SK-N-SH treated with all-trans-retinoic acid at 6 μM for 48 hours (cell line): Measurements from ENCODE around the gene GNG2.

Experiments
- ARNTL ChIP-seq: fragments of 450-650 bp; formaldehyde crosslinking; IDR thresholded peaks from 2 replicates; pipeline ENCODE4 v1.5.0; 2020; ENCODE audit warnings: low read depth, mild to moderate bottlenecking, moderate library complexity, borderline replicate concordance
- GLIS3 ChIP-seq: fragments of 250-450 bp; sonication (Bioruptor Pico); IDR thresholded peaks from 2 replicates; pipeline ENCODE4 v1.5.0; 2020; ENCODE audit warnings: mild to moderate bottlenecking, moderate library complexity
- PATZ1 ChIP-seq: fragments of 250-450 bp; sonication (Bioruptor Pico); IDR thresholded peaks from 2 replicates; pipeline ENCODE4 v1.8.0; 2020; ENCODE audit warnings: mild to moderate bottlenecking, moderate library complexity, borderline replicate concordance
- RARB ChIP-seq: fragments of 250-450 bp; sonication (Bioruptor Pico); IDR thresholded peaks from 2 replicates; pipeline ENCODE4 v1.8.0; 2021; ENCODE audit warnings: mild to moderate bottlenecking, moderate library complexity
- SNAI2 ChIP-seq: fragments of 250-450 bp; sonication (Bioruptor Pico); IDR thresholded peaks from 2 replicates; pipeline ENCODE4 v1.5.0; 2020; ENCODE audit warnings: mild to moderate bottlenecking, moderate library complexity
- ZC3H10 ChIP-seq: fragments of 250-450 bp; sonication (Bioruptor Pico); IDR thresholded peaks from 2 replicates; pipeline ENCODE4 v1.5.1; 2021; ENCODE audit warnings: mild to moderate bottlenecking, moderate library complexity
- ZFP30 ChIP-seq: fragments of 450-650 bp; formaldehyde crosslinking; IDR thresholded peaks from 2 replicates; pipeline ENCODE4 v1.5.0; 2022; ENCODE audit warnings: mild to moderate bottlenecking, moderate library complexity
- TF ChIP-seq, protein P1 (sequence below): fragments of 250-450 bp; sonication (Bioruptor Pico); IDR thresholded peaks from 2 replicates; pipeline ENCODE4 v1.5.1; 2020; ENCODE audit warnings: low read depth, mild to moderate bottlenecking, moderate library complexity

GRCh38 chr14:51957950-51958349 lies 97.5 kb downstream of the GNG2 start:
- TF ChIP-seq RARB (CRISPR knock-in tag) = no peak
- no peak for TF ChIP-seq ARNTL (CRISPR knock-in tag)
- TF ChIP-seq PATZ1 (CRISPR knock-in tag) = no peak
- no peak for TF ChIP-seq SNAI2 (CRISPR knock-in tag)
- TF ChIP-seq ZFP30 = no peak
- no peak for TF ChIP-seq GLIS3
- TF ChIP-seq, protein P1, sequence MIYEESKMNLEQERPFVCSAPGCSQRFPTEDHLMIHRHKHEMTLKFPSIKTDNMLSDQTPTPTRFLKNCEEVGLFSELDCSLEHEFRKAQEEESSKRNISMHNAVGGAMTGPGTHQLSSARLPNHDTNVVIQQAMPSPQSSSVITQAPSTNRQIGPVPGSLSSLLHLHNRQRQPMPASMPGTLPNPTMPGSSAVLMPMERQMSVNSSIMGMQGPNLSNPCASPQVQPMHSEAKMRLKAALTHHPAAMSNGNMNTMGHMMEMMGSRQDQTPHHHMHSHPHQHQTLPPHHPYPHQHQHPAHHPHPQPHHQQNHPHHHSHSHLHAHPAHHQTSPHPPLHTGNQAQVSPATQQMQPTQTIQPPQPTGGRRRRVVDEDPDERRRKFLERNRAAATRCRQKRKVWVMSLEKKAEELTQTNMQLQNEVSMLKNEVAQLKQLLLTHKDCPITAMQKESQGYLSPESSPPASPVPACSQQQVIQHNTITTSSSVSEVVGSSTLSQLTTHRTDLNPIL (CRISPR knock-in tag) = no peak
- no peak for TF ChIP-seq ZC3H10 (CRISPR knock-in tag)
